Measurements from ENCODE around the gene PCSK6.
"Not testable (repeated sequence)": the region's sequence is repeated elsewhere in the genome, so short reads cannot be mapped to it uniquely, and the experiment has no call there.

Gene PCSK6

GRCh38 chr15:101296418-101297405, 192.8 kb downstream of the PCSK6 start:
- DNase-seq = no peak

GRCh38 chr15:101295607-101296161, 193.8 kb downstream of the PCSK6 start:
- no peak for DNase-seq

- DNase-seq = peak; percentile 98 to 99
Measured at GRCh38 chr15:101294731-101295606, 194.5 kb downstream of the PCSK6 start, which contains the start of gene SNRPA1. SNRPA1 (minus strand) TSS chr15:101295248; CDS start chr15:101295178, 70 bp downstream.

DNA sequence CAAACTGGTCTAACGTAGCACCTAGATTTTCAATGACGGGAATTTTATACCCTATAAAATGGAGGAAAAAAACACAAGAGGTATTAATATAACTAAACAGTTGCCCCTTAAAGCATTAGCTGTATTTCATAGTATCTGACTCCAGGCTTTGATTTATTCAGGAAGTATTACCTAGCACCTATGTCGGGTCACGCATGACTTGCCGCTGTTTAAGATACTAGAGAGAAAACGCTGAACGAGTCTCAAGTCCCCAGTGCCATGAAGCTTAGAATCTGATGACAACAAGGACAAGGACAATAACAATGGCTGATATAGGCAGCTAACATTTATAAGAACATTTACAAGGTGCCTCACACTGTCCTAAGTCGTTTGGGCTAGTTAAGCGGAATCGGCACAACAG, 196.4 kb downstream of the PCSK6 start:
- no peak for DNase-seq

GRCh38 chr15:101288905-101289513, 200.5 kb downstream of the PCSK6 start:
- DNase-seq = no peak

DNA sequence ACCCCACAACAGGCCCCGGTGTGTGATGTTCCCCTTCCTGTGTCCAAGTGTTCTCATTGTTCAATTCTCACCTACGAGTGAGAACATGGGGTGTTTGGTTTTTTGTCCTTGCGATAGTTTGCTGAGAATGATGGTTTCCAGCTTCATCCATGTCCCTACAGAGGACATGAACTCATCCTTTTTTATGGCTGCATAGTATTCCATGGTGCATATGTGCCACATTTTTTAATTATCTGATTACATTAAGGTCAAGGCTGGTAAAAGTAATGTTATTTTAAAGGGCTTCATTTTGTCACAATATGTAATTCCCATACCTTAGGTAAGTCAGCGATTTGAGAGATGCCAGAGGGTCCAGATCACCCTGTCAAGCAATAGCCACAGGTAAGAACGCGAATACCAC, 202.2 kb downstream of the PCSK6 start:
- DNase-seq = not testable (repeated sequence)

DNA sequence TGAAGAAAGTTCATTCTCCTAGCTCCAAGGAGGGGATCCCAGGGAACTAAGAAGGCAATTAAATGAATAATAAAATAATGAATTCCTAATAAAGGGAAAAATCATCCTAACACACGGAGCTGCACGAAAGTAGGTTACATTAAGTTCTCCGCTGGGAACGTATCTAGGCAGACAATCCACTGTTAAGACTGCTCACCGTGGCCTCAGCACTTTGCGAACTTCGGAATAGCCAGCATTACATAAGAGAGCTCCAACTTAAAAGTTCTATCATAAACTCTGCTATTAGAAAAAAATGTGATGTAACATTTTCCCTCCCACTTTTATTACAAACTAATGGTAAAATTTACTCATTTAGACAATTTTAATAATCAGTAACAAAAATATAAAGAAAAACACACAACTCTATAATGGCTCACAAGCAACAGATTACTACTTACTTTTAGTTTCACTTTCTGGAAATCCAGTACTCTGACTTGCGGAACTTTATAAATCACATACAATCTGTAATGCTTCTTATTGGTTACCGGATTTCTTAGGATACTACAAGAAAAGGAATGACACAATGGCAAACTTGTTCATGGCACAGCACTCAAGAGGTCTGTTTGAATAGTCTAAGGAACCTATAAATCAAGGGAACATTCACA, 202.9 kb downstream of the PCSK6 start:
- no peak for DNase-seq

DNA sequence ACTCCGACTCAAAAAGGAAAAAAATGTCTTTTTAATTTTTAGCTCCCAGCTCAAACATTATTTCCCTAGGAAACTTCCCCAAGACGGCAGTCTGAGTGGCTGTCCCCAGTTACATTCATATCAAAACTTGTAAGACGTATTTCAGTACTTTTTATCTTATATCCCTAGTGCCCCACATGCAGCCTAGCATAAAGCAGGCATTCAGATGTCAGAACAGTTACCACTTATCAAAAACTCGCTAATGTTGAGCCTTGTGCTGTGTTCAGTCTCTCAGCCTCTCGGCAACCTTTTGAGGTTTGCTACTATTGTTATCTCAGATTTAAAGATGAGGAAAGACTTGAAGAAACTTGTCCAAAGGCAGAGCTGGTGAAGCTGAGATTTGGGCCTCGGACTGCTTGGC, 205.6 kb downstream of the PCSK6 start:
- DNase-seq = no peak

DNA sequence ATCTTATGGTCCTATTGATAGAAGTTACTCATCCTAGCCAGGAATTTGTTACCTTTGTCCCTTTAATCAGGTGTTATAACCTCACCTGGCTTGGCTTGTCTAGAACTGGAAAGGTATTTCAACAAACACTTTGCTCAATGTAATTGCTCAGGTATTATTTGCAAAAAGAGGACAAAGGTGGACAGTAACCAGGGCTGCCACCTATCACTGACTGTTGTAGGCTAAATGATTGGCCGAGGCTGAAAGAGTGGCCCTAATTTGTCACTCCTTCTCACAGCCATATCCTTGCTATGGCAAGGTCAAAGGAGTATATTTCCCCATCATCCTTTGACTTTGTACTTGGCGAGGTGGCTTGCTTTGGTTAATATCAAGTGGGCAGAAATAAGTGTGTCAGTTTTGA, 209.5 kb downstream of the PCSK6 start:
- no peak for DNase-seq

GRCh38 chr15:101277943-101278564, 211.5 kb downstream of the PCSK6 start:
- no peak for DNase-seq

GRCh38 chr15:101277038-101277822, 212.3 kb downstream of the PCSK6 start, which contains the start of gene SELENOS:
SELENOS (minus strand) TSS chr15:101277485; CDS start chr15:101277417, 68 bp downstream.
- DNase-seq = peak; percentile 89 to 90

DNA sequence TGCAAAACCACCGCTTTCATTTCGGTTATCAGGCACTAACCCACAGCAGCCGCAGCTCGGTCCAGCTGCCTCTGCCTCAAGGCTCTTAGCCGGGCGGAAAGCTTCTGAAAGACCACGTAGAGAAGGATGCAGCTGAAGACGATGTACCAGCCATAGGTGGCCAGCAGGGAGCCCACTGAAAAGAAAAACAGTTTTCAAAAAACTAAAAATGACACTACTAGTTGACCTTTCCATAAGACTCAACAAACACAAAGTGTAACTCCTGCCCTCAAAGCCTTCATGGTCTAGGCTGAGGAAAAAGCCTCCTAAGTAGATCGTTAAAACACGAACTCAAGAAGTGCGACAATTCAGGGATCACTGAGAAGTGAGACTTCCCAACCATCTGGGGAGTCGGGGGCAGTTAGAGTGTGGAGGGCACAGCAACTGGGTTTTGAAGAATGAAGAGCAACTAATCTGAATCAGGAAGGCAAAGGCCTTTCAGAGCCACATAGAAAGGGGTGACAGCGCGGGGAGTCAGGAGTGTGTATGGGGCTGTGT, 212.9 kb downstream of the PCSK6 start:
- no peak for DNase-seq

- no peak for DNase-seq
Measured at GRCh38 chr15:101275018-101275417, 214.5 kb downstream of the PCSK6 start.

GRCh38 chr15:101273534-101273933, 216.0 kb downstream of the PCSK6 start:
- DNase-seq = no peak

DNA sequence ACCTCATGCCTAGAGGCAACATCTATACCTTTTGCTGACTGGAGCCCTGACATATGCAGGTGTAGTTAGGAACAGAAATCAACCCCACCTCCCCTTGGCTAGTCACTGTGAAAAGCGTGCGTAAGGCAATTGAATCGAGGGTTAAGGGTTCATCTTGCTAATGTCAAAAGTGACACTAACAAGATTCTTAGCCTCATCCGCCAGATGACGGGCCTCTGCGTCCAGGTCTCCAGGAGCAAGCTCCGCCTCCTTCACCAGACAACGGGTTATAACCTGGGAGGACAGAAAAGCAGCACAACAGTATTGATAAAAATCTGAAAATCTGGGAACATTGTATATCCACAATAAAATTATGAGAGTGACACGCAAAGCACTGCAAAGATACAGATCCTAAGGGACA, 216.9 kb downstream of the PCSK6 start:
- DNase-seq = no peak

- no peak for DNase-seq
Measured at GRCh38 chr15:101269479-101270223, 219.9 kb downstream of the PCSK6 start.

DNA sequence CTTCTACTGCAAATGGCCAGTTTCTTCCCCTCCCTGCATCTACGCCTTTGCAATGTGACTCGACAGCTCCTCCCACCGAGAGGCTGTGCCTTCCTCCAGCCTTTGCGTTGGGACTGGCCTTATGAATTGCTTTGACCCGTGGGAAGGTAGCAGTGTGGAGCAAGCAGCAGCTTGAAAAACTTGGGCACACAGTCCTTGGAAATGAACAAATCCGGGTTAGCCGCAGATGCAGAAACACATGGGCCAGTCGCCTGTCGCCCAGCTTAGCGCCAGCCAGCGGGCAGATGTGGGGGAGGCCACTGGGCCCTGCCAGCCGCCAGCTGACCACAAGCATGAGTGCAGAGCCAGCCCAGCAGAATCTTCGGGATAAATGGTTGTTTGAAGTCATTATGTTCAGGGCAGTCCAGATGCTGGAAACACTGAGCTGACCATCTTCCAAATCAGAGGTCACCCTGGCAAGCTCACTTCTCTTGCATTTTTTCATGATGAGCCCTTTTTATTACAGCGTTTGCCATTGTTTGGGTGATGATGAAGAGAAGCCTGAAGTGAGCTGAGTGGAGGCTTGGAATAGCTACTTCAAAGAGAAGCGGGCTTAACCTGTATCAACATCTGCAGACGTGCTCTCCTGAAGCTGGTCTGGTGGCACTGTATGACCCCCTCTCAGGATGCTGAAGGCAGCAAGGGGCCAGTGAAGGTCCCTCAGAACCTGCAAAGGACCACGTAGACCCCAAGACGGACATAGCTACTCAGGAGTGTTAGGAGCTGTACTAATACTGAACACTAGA, 222.0 kb downstream of the PCSK6 start:
- no peak for DNase-seq

GRCh38 chr15:101266787-101267186, 222.7 kb downstream of the PCSK6 start:
- DNase-seq = no peak

- no peak for DNase-seq
Measured at GRCh38 chr15:101266034-101266433, 223.5 kb downstream of the PCSK6 start.

Measured in stimulated activated CD4-positive, alpha-beta T cell treated with anti-CD3 and anti-CD28 coated beads, Interleukin-2, amount 100 ng/mL, for 48 hours (primary cell).